GM19395 (cell line): ENCODE data around the gene GJB2.

ENCODE experiments used
- ATAC-seq: cut with Tn5 transposase; IDR thresholded peaks from one replicate; pipeline ENCODE4 v1.9.1; 2021; ENCODE audit warnings: mild to moderate bottlenecking, moderate library complexity; ENCODE audit not compliant: unreplicated experiment

The GJB2 gene

GRCh38 chr13:20142927-20143480 lies 49.7 kb downstream of the GJB2 start:
- no peak for ATAC-seq

- no peak for ATAC-seq
Measured at GRCh38 chr13:20142023-20142926, 50.5 kb downstream of the GJB2 start.

- ATAC-seq = no peak
Measured at GRCh38 chr13:20141238-20142022, 51.3 kb downstream of the GJB2 start.

- no peak for ATAC-seq
Measured at GRCh38 chr13:20140487-20140886, 52.3 kb downstream of the GJB2 start.

- ATAC-seq = no peak
Measured at GRCh38 chr13:20137875-20138274, 54.9 kb downstream of the GJB2 start.
